ENCODE results near the gene SST. TPM values are rescaled to one million over a fixed set of nuclear protein-coding genes. Genes with fewer than 3 reads are reported as not detected.

The SST gene
- polyA plus RNA-seq, 4 donors = 0.48 to 6.0 TPM; not detected in 2

DNA sequence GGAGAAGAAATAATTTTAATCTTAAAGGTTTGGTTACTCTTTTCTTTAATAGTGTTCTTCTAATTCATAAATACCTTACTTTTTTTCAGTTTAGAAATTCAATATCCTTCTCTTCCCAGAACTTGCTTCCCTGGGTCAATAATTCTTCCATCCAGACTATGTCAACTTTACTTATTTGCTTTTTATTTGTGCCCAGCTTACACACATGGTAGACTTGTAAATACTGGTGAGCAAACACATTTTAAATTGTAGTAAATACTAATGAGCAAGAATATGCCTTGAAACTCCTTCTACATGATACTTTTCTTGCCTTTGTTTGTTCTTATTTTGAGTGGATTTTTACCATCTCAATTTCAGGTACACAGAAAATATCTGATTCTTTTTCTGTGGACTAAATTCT is 33.7 kb downstream of the SST start:
- DNase-seq (ENCODE audit: low read depth in 4 of 4, low spot score in 3 of 4) = no peak

DNA sequence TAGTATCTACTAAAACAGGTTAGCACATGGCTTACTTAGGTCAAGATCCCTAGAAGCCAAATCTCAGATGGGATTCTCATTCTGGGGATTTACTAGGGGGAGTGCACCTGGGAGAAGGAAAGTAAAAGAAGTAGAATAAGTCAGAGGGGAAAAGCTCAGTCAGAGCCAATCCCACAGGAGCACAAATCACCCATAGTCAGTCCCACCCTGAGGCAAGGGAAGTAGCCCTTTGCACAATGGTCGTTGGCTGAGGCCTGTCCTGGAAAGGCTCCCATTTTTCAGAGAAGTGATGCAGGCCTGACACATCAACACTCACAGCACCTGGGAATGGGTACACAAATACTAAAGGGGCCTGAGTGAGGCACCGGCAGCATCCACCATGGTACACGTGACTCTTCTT is 39.8 kb downstream of the SST start:
- no peak for DNase-seq (ENCODE audit: low read depth in 4 of 4, low spot score in 3 of 4)

- no peak for DNase-seq (ENCODE audit: low read depth in 4 of 4, low spot score in 3 of 4)
Observed at GRCh38 chr3:187629711-187630110, 40.5 kb downstream of the SST start.

- DNase-seq (ENCODE audit: low read depth in 4 of 4, low spot score in 3 of 4) = no peak
Observed at GRCh38 chr3:187628169-187628568, 42.0 kb downstream of the SST start.

- DNase-seq (ENCODE audit: low read depth in 4 of 4, low spot score in 3 of 4) = no peak
Observed at GRCh38 chr3:187626581-187626980, 43.6 kb downstream of the SST start.

DNA sequence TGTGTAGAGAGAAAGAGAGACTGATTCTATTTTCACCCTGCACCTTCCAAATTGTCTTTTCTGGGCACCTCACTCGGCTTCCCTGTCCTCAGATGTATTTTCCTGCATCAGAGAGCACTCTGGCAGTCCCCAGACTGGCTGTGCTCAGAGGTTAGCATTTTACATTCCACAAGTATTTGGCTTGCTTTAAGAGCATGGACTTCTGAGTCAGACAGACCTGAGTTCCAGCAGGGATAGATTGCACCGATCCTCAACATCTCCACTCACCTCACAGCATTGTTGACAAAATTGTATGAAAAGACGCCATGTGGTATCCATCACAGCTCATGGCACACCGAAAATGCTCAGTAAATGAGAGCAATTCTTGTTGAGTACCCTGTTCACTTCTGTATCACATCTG is 45.6 kb downstream of the SST start:
- no peak for DNase-seq (ENCODE audit: low read depth in 4 of 4, low spot score in 3 of 4)

DNA sequence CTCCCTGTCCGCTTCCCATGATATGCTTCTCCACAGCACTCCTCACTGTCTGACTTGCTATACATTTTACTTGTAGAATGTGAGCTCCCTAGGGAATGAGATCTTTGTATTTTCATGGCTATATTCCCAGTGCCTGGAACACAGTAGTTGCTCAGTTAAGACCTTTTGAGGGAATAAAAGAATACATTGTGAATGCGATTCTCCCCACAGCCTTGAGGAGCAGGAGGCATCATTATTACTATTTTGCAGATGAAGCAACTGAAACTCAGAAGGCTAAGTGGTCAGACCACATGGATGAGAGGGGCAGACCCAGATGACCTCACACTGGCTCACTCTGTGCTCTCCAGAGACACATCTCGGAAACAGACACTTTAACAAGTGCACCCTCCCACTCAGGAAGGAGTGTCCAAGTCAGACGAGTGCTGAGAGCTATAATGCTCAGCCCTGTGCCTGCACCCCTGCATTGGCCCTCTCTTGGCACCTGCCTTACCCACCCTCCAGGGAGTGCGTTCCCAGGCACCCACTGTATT is 46.8 kb downstream of the SST start:
- no peak for DNase-seq (ENCODE audit: low read depth in 4 of 4, low spot score in 3 of 4)

- DNase-seq (ENCODE audit: low read depth in 4 of 4, low spot score in 3 of 4) = no peak
Observed at GRCh38 chr3:187621881-187622280, 48.3 kb downstream of the SST start.

DNA sequence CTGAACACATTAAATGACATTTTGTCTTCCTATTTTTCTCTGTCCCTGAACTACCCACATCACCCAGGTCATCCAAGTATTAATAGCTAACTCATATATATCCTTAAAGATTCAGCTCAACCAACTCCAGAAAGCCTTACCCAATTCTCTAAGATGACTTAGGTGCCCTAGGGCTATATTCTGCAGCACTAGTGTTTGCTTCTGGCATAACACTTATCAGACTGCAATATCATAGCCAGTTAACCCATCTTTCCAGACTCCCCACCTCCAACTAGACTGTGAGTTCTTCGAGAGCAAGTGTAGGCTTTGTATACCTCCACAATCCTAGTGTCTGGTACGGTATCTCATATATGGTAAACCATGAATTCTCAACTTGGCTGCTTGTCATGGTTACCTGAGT is 50.7 kb downstream of the SST start:
- no peak for DNase-seq (ENCODE audit: low read depth in 4 of 4, low spot score in 3 of 4)

Other genes starting within 250 kb of the SST start
- gene RTP2, start 32.2 kb upstream of the SST start, polyA plus RNA-seq (ENCODE audit: insufficient read length in 4 of 4) = not detected
- 10 to 100 TPM in 1 of 4 donors, 1 to 10 TPM in 3; 7.9 to 11.2 (median 9.3) TPM for gene BCL6, start 75.1 kb upstream of the SST start, polyA plus RNA-seq (ENCODE audit: insufficient read length in 4 of 4)